Panc1 (cell line): ENCODE data around the gene DNAL4. TPM values are rescaled to one million over a fixed set of nuclear protein-coding genes. Genes with fewer than 3 reads are reported as not detected.

Experiments
- ATAC-seq: fragments of 200-7000 bp; cut with Tn5 transposase; 2 replicates; pipeline ENCODE4 v1.9.1; 2020; ENCODE audit warnings: mild to moderate bottlenecking, moderate library complexity
- BruUV-seq: library from RNA; stranded (reverse); fragments of 400-500 nt; replicated peaks from 2 replicates; lab custom pipeline; 2021; lab: Mats Ljungman, UMichigan
- CTCF ChIA-PET: fragments of 300-600 bp; sonication (Branson Sonifier 250); formaldehyde crosslinking; loops from one replicate; lab custom pipeline; 2022; ENCODE audit warnings: antibody characterized with exemption; lab: Charles Lee
- POLR2A ChIA-PET: fragments of 300-600 bp; sonication (Branson Sonifier 250); formaldehyde crosslinking; loops from one replicate; lab custom pipeline; 2022; ENCODE audit warnings: antibody characterized with exemption; lab: Charles Lee
- DNase-seq: peaks from one replicate; pipeline ENCODE4 v3.0.0-alpha.2; 2010; ENCODE audit warnings: low read depth, low spot score
- H3K27ac ChIP-seq: 2 replicates; pipeline ENCODE4 v1.5.1; 2011; ENCODE audit warnings: mild to moderate bottlenecking, low read length, inconsistent platforms
- H3K27me3 ChIP-seq: fragments of 200-500 bp; sonication (Bioruptor generic); 2 replicates; pipeline ENCODE4 v1.6.0; 2014; ENCODE audit warnings: low read length, inconsistent platforms; ENCODE audit not compliant: control insufficient read depth, insufficient read depth
- H3K36me3 ChIP-seq: fragments of 200-500 bp; sonication (Bioruptor generic); 2 replicates; pipeline ENCODE4 v1.5.1; 2014; ENCODE audit warnings: inconsistent platforms, mild to moderate bottlenecking, low read length, moderate library complexity; ENCODE audit not compliant: control insufficient read depth, insufficient read depth
- H3K4me1 ChIP-seq: 2 replicates; pipeline ENCODE4 v1.5.1; 2011; ENCODE audit warnings: inconsistent platforms, mild to moderate bottlenecking, low read length, moderate library complexity; ENCODE audit not compliant: control insufficient read depth, insufficient read depth
- H3K4me3 ChIP-seq, 2 experiments: 2 replicates each; pipeline ENCODE4 v1.5.1; 2011 to 2012; ENCODE audit warnings: low read depth in 2 of 2, low read length in 2 of 2, mild to moderate bottlenecking in 2 of 2, inconsistent platforms in 1 of 2, moderate library complexity in 1 of 2
- H3K9me3 ChIP-seq: fragments of 200-500 bp; sonication (Bioruptor generic); 2 replicates; pipeline ENCODE4 v1.5.1; 2014; ENCODE audit warnings: low read depth, mild to moderate bottlenecking, inconsistent platforms, low read length, moderate library complexity; ENCODE audit not compliant: control insufficient read depth, insufficient read depth
- POLR2AphosphoS5 ChIP-seq: IDR thresholded peaks from 2 replicates; pipeline ENCODE4 v1.6.1; 2012; ENCODE audit warnings: mild to moderate bottlenecking, low read depth, low read length, moderate library complexity
- SIN3A ChIP-seq: IDR thresholded peaks from 2 replicates; pipeline ENCODE4 v1.6.1; 2012; ENCODE audit warnings: low read depth, mild to moderate bottlenecking, low read length, moderate library complexity, borderline replicate concordance; ENCODE audit not compliant: insufficient read depth
- TCF7L2 ChIP-seq: IDR thresholded peaks from 2 replicates; pipeline ENCODE4 v1.6.1; 2011; ENCODE audit warnings: mild to moderate bottlenecking, low read depth, low read length, inconsistent platforms
- in situ Hi-C: cut with HindIII; loops from 2 replicates; pipeline ENCODE4 v1.10.0; 2016; ENCODE audit warnings: low sequenced_read_pairs, low pct_unique_long_range_greater_than_20kb
- intact Hi-C: fragments of 100-400 bp; cut with micrococcal nuclease; formaldehyde crosslinking; loops from one replicate; pipeline ENCODE4 v1.10.0; 2022; ENCODE audit not compliant: unreplicated experiment
- total RNA-seq: library from RNA; stranded (reverse); gene quantifications from one replicate; pipeline ENCODE4 v1.2.1, GENCODE V29; 2021; ENCODE audit not compliant: unreplicated experiment
- TF ChIP-seq, protein P1 (sequence below), 2 experiments: IDR thresholded peaks; 2 replicates each; pipeline ENCODE4 v1.6.1; 2011 to 2012; ENCODE audit warnings: low read depth in 2 of 2, control low read depth in 1 of 2, low read length in 1 of 2, mild to moderate bottlenecking in 1 of 2, moderate library complexity in 1 of 2; ENCODE audit not compliant: insufficient read depth in 1 of 2
- TF ChIP-seq, protein P2 (sequence below): fragments of 450-650 bp; IDR thresholded peaks from 2 replicates; pipeline ENCODE4 v1.5.1; 2017; ENCODE audit warnings: mild to moderate bottlenecking

Gene DNAL4
- total RNA-seq, 1 experiment from 2014 or later: 10.5 TPM

DNA sequence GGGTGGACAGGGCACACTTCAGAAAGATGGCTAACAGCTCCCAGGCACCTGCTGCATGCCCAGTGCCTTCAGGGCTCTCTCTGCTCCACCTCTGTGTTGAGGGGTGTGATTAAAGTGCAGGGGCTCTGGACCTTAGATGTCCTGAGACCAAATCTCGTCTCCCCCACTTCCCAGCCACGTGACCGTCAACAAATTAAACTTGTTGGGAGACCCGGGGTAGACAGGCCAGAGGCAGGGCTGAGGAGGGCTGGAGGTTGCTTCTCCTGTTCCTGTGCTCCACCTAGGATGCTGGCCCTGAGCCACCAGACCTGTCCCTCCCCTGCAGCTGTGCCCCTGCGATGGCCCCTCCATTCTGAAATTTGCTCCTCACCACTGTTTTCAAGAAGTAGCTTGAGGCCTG lies 32.9 kb upstream of the DNAL4 start:
- Histone ChIP-seq H3K27ac (no peak overlapping the region), H3K36me3 (no peaks in the 10 kb centered on the region), H3K4me3 (no peak overlapping the region), H3K4me1 (no peaks in the 10 kb centered on the region; the same call in 1 of the 2 replicates), H3K27me3 (no peaks in the 10 kb centered on the region), H3K9me3 (no peaks in the 10 kb centered on the region)
- no peak for DNase-seq
- ATAC-seq: no peak
- ChIA-PET CTCF (no interaction called here), POLR2A (interaction anchor here (0.6 kb wide), 2 partner anchors 382 to 508 kb away, joined by 4 to 12 read pairs; no protein-coding TSS in a partner anchor)
- in situ Hi-C loops (no loop called here), intact Hi-C loops (no loop called here)
- TF ChIP-seq SIN3A (no peak), POLR2AphosphoS5 (no peak), TCF7L2 (no peak)
- TF ChIP-seq, protein P1, sequence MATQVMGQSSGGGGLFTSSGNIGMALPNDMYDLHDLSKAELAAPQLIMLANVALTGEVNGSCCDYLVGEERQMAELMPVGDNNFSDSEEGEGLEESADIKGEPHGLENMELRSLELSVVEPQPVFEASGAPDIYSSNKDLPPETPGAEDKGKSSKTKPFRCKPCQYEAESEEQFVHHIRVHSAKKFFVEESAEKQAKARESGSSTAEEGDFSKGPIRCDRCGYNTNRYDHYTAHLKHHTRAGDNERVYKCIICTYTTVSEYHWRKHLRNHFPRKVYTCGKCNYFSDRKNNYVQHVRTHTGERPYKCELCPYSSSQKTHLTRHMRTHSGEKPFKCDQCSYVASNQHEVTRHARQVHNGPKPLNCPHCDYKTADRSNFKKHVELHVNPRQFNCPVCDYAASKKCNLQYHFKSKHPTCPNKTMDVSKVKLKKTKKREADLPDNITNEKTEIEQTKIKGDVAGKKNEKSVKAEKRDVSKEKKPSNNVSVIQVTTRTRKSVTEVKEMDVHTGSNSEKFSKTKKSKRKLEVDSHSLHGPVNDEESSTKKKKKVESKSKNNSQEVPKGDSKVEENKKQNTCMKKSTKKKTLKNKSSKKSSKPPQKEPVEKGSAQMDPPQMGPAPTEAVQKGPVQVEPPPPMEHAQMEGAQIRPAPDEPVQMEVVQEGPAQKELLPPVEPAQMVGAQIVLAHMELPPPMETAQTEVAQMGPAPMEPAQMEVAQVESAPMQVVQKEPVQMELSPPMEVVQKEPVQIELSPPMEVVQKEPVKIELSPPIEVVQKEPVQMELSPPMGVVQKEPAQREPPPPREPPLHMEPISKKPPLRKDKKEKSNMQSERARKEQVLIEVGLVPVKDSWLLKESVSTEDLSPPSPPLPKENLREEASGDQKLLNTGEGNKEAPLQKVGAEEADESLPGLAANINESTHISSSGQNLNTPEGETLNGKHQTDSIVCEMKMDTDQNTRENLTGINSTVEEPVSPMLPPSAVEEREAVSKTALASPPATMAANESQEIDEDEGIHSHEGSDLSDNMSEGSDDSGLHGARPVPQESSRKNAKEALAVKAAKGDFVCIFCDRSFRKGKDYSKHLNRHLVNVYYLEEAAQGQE (IDR thresholded peaks at IDR 0.05; ENCODE audit: insufficient read depth in 1 of 2, low read depth in 2 of 2, low read length in 1 of 2): no peak
- TF ChIP-seq, protein P2, sequence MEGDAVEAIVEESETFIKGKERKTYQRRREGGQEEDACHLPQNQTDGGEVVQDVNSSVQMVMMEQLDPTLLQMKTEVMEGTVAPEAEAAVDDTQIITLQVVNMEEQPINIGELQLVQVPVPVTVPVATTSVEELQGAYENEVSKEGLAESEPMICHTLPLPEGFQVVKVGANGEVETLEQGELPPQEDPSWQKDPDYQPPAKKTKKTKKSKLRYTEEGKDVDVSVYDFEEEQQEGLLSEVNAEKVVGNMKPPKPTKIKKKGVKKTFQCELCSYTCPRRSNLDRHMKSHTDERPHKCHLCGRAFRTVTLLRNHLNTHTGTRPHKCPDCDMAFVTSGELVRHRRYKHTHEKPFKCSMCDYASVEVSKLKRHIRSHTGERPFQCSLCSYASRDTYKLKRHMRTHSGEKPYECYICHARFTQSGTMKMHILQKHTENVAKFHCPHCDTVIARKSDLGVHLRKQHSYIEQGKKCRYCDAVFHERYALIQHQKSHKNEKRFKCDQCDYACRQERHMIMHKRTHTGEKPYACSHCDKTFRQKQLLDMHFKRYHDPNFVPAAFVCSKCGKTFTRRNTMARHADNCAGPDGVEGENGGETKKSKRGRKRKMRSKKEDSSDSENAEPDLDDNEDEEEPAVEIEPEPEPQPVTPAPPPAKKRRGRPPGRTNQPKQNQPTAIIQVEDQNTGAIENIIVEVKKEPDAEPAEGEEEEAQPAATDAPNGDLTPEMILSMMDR: no peak
- BruUV-seq: no TSS peak

- no peak overlapping the region for H3K27ac ChIP-seq
- no peaks in the 10 kb centered on the region for H3K9me3 ChIP-seq
- no TSS peak for BruUV-seq
- DNase-seq (no peak), ATAC-seq (no peak)
- H3K27me3 ChIP-seq: no peaks in the 10 kb centered on the region
- ChIA-PET POLR2A (interaction anchor here (0.6 kb wide), 1 partner anchor 382 kb away, joined by 12 read pairs; no protein-coding TSS in a partner anchor), CTCF (no interaction called here)
- TF ChIP-seq POLR2AphosphoS5: no peak
- no peak for TF ChIP-seq SIN3A
- TF ChIP-seq TCF7L2: no peak
- TF ChIP-seq, protein P2: no peak
- TF ChIP-seq, protein P1 (IDR thresholded peaks at IDR 0.05; ENCODE audit: insufficient read depth in 1 of 2, low read depth in 2 of 2, low read length in 1 of 2): no peak
- H3K4me3 ChIP-seq: no peak overlapping the region
- intact Hi-C loops: no loop called here
- no peaks in the 10 kb centered on the region for H3K36me3 ChIP-seq
- no peaks in the 10 kb centered on the region; the same call in 1 of the 2 replicates for H3K4me1 ChIP-seq
- in situ Hi-C loops: no loop called here
These were observed 32.4 kb upstream of the DNAL4 start for GRCh38 chr22:38826386-38826785.
